GM18511 (cell line): Measurements from ENCODE around the gene RANBP17.
A peak's percentile ranks its signal among the peaks of the same experiment; 100 is the strongest.
"Not testable (repeated sequence)": the region's sequence is repeated elsewhere in the genome, so short reads cannot be mapped to it uniquely, and the experiment has no call there.

Experiments used
- ATAC-seq: cut with Tn5 transposase; IDR thresholded peaks from one replicate; pipeline ENCODE4 v1.9.1; 2021; ENCODE audit warnings: mild to moderate bottlenecking, moderate library complexity; ENCODE audit not compliant: unreplicated experiment

RANBP17 gene

DNA sequence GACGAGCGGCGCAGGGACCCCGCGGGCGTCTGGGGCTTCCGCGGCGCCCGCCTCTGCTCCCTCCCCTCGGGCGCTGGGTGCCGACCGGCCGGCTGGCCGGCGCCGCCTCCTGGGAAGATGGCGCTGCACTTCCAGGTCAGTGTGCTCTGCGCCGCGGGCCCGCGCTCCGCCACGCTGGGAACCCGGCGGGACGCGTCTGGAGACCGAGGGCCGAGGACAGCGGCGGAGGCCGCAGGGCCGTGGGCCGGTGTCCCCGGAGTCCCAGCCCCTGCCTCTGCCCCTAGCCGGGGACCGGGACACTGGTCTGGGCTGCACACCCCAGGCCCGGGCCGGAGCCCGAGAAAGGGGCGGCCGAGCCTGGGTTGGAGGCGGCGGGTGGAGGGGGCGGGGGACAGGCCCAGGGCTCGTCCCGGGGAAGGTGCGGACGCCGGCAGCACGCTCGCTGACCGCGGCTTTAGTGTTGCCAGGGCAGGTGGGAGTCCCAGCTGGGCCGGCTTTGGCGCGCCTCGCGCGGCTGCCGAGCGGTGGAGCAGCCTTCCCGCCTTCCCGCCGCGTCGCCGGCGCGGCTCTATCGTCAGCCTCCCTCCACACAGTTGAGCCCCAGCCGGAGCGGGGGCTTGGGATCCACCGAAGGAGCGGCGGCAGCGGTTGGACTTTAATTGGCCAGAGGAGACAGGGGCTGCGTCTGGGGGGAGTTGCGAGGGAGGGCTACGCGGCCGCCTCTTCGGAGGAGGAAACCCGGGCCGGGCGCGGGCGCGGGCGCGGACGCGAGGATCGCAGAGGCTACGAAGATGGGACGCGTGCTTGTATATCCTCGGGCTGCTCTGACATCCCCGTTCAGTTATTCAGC, at the start of gene RANBP17:
RANBP17 (plus strand) TSS at position 102 of the 850 bp plus-strand sequence.
- no peak for ATAC-seq

DNA sequence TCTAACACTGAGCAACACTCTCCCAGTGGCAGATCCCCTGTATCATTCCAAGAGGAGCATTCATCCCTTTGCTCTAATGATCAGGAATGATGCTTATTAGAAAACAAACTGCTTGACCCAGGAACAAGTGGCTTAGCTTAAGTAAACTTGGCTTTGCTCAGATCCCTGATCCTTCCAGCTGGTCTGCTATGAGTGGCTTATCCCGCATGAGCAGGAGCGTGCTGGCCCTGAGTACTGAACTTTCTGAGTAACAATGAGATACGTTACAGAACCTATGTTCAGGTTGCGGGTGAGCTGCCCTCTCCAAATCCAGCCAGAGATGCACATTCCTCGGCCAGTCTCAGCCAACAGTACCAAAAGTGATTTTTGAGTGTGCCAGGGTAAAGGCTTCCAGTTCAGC, 48.6 kb upstream of the RANBP17 start:
- no peak for ATAC-seq

DNA sequence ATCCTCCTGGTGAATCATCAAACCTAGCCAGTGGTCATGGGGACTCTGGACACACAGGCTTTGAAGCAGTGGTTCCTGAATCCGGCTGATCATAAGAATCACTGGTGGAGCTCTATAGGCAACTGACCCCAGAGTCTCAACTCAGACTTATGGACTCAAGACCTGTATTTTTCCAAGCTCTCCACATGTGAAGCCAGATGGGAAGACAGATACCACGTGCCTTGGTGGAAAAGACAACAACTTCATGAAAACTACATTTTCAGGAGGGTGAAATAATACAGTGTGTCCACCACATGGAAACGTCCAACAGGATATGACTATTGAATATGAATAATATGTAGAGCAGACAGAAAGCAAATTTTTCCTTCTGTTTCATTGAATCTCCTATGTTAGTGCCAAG, 44.6 kb upstream of the RANBP17 start:
- ATAC-seq, result no peak

DNA sequence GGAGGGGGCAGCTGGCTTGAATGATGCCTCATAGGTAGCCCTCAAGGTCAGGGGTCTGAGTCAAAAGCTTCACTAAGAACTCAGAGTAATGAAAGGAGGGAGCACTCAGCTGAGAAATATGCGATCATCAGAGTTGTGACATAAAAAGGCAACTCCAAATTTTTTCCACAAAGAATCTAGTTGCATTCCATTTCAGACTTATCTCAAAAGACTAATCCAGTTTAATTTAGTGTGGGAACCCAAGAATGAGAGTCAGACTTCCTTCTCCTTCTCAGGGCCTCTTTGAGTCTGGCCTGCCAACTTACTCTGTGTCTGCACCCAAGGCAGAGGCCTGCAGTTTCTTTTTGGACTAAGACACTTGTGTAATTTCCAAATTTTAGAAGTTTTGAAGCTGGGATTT, 43.6 kb upstream of the RANBP17 start:
- no peak for ATAC-seq

DNA sequence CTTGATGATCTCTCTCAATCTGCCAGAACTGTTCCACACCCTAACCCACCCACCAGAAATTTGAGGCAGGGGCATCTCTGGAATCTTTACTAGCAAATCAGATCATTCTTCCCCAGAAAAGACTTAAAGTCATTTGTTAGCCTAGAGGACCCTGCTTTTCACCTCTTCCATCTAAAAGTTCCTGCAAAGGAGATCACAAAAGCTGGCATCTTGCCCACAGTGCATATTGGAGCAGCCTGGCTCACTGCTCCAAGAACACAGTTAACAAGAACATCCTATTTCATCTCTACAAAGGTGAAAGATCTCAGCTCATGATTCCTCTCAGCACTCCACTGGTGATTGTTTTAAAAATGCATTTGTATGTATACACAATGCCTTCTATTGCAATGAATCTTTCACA, 42.0 kb upstream of the RANBP17 start:
- no peak for ATAC-seq

DNA sequence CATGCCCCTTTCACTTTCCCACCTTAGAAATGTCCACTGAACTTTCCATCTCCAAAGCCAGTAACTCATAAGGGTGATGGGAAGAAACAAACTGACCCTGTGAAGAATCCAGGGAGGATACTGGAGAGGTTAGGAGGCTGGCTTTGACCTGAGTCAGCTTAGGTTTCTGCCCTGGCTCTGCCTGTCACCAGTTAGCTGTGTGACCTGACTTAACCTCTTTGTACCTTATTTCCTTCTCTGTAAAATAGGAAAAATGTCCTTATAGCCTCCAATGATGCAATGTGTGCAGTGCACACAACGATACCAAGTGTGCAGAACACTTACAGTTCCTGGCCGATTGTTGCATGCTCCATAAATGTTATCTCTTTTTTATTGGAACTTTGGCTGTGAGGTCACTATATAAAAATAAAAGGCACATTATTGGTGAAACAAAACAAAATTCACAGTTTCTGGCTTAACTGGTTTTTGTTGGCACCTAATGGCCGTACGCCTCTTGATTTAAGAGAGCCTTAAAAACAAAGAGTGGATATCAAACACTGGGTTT, 40.5 kb upstream of the RANBP17 start:
- no peak for ATAC-seq

DNA sequence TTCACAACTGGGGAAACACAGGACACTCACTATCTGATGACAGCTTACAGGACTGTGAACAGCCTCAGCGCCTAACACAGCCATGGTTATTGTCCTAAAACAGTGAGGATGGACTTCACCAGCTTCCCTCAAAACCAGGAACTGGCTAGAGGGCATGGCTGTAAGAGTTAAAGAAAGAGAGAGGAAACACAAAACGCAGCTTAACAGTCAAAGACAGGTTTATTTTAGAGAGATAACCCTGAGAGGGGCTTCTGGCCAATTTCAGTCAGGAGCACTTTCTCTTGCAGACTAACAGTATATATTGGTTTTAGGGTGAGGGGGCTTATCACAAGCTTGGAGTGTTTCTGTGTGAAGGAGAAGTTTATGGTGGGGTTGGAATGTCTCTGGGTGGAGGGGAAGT, 35.7 kb upstream of the RANBP17 start:
- no peak for ATAC-seq

DNA sequence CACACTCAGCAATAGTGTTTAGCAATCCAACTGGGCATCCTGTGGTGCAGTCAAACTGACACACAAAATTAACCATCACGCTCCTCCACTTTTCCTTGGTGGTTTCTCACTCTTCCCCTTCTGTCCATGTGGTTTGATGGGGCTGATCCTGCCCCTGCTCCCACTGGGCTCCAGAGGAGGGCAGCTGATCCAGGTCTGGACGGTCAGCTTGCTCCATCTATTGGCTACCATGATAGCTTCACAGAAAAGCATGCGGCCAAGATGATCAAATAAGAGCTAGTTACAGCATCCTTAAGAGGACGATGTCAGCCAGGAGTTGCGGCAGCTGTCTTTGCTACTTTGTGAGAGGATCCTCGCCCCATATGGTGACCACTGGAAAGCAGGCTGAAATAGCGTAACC, 29.6 kb upstream of the RANBP17 start:
- no peak for ATAC-seq

DNA sequence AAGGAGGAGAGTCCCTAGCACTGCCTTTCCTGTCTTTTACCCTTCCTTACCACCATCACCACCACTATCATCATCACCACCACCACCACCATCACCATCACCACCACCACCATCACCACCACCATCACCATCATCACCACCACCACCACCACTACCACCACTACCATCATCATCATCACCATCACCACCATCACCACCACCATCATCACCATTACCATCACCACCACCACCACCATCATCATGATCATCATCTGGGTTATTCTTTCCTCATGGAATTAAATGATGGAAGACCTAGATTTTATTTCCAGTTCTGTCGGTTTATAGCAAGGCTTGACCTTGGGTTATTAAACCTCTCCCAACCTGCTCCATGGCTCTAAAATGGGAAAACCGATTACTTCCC, 27.8 kb upstream of the RANBP17 start:
- ATAC-seq, result not testable (repeated sequence)

DNA sequence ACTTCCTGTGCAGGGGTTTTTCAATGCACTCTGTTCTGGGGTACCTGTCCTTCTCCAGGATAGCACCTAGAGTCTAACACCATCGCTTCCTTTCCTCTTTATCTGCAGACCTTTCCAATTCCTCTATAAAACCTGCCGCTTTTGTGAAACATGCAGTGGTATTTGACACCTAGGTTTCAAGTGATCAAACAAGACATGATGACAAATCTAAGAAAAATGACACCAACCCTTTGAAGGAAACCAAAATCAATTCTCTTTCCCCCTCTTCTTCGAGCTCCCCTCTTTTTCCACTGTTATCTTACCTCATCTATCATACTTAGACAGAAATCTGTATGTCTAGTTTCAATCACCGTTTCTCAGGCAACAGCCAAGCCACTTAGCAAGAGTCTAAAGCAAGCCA, 25.6 kb upstream of the RANBP17 start:
- no peak for ATAC-seq

DNA sequence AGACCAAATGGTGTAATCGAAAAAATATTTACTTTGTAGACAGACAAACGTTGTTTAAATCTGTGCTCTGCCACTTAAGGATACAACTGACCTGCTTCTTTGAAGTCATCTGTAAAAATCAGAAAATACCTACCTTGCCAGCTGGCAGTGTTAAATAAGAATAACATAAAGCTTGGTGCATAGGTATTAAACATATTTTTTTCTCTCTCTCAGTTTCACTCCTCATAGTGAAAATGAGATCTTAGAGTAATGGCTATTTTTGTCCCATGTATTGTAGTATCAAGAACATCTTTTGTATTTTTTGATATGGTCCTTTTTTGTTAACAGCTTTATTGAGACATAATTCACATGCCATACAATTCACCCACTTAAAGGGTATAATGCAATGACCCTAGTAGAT, 17.9 kb upstream of the RANBP17 start:
- peak; percentile 88 for ATAC-seq

DNA sequence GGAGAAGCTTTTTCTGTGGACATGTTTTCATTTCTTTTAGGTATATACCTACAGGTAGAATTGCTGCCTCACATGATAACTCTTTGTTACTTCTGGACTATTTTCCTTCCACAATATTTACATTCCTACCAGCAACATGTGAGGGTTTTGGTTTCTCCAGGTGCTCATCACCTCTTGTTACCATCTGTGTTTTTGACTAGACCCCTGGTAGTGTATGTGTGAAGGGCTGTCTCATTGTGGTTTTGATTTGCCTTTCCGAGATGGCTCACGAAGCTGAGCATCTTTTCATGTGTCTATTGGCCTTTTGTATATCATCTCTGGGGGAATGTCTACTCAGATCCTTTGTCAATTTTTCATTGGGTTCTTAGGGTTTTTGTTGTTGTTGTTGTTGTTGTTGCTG, 17.2 kb upstream of the RANBP17 start:
- ATAC-seq, result no peak

DNA sequence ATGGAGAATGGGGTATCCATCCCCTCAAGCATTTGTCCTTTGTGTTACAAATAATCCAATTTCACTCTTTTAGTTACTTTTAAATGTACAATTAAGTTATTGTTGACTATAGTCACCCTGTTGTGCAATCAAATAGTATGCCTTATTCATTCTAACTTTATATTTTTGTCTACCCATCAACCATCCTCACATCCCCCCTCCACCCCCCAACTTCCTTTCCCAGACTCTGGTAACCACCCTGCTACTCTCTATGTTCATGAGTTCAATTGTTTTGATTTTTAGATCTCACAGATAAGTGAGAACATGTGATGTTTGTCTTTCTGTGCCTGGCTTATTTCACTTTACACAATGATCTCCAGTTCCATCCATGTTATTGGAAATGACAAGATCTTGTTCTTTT, 15.4 kb upstream of the RANBP17 start:
- ATAC-seq, result no peak

DNA sequence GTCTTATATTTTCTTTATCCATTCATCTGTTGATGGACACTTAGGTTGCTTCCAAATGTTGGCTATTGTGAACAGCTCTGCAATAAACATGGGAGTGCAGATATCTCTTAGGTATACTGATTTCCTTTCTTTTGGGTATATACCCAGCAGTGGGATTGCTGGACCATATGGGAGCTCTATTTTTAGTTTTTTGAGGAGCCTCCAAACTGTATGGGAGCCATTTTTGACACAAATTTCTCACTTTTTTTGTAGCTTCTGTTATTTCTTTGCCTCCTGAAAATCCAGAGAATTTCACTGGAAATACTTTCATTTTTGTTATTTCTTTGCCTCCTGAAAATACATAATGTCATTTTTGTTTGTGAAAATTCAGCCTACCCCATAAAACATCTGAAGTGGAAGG, 15.0 kb upstream of the RANBP17 start:
- no peak for ATAC-seq

DNA sequence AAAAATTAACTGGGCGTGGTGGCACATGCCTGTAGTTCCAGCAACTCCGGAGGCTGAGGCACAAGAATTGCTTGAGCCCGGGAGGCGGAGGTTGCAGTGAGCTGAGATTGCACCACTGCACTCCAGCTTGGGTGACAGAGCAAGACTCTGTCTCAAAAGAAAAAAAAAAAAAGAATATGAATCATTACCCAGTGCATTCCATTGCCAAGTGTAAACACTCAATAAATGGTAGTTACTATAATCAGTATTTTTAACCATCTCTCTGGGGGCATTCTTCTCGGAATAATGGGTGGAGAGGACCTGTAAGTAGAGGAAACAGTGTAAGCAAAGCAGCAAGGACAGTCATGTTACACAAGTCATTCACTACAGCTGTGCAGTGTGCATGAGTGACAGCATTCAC, 13.8 kb upstream of the RANBP17 start:
- ATAC-seq, result no peak

DNA sequence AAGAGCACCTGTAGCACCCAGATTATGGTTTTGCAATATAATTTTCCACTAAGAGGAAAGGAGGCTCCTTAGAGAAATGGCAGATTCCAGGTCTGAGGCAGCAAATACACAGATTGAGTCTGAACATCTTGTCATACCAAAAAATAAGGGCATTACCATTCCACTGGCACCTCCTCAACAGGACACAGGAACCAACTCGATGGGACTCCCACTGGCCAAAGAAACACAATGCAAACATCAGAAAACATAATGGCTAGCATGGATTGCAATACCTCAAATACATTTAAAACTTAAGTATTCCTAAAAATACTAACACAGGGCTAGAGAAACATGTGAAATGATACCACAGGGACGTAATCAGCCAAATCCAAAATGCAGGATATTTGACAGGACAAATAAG, 12.4 kb upstream of the RANBP17 start:
- no peak for ATAC-seq

DNA sequence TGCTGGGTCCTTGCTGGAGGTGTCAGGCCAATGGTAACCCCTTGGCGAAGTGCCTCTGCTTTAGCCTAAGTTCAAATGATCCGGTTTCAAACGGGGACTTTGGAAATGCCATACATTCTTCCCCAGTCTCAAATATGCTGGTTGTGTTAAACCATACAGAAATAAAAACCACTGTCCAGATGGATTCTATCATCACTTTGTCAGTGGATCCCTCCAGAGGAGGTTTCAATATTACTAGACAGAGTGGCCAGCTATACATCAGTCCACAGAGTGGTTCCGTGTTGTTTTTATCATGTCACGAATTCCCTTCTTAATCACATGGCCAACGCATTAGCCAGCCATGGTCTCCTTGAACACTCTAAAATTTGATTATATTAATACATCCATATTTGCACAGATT, 7.3 kb upstream of the RANBP17 start:
- no peak for ATAC-seq

DNA sequence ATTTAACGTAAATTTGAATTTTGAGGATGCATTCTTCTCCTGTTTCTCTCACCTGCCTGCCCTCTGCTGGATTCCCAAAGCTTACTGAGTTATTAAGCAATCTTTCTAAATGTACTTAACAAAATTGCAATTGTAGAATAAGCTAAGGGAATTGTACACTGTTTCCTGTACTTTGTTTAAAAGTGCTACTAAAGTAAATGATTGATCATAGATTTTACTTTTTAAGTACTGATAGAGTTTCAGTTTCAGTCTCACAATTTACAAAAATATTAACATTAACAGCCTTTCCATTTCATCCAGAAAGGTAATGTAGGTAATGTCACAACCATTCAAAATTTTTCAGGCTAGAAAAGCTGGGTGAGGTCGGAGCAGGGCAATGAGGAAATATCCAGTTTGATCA, 4.8 kb upstream of the RANBP17 start:
- ATAC-seq, result peak; percentile 55

DNA sequence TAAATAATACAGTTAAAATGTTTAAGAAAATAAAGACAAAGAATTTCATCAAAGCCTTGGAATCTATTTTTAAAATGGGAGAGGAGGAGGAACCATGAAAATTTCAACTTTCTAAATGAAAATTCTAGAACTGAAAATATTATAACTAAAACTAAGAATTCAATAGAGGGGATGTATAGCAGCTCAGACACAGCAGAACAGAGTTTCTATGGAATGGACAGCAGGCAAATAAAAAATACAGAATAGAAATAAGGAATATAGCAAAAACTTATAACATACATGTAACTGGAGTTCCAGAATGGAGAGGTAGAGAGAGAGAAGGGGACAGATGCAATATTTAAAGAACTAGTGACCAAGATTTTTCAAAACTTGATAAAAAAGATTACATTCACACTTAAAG, 1.4 kb upstream of the RANBP17 start:
- no peak for ATAC-seq

DNA sequence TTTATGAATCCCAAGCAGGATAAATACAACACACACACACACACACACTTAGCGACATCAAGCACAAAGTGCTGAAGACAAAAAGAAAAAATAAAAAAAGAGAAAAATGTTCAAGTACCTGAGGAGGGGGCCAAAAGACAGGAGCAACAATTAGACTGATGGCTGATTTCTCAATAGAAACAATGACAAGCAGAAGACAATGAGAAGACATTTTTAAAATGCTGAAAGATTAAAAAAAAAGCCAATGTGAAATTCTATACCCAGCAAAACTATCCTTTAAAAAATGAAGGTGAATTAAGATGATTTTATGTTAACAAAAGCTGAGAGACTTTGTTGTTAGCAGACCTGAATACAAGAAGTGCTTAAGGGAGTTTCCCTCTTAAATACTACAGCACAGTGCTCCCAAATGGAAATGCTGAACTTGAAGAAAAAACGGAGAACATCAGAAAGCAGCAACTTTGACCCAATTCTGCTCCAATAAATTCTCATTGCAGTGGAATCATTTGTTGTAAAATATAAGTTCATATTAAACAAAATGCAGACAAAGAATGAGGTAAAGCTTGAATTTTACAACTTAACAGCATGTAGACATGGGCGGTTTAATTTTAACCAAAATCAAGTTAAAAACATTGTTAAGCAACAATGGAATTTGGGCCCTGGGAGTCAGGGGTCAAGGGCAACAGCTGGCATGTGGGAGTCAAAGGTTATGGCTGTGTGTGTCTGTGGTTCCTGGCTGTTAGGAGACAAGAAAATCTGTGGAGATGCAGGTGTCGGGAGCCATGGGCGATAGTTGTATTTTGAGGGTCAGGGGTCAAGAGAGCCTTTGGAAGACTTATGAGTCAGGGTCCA, 776 bp upstream of the RANBP17 start:
- no peak for ATAC-seq

DNA sequence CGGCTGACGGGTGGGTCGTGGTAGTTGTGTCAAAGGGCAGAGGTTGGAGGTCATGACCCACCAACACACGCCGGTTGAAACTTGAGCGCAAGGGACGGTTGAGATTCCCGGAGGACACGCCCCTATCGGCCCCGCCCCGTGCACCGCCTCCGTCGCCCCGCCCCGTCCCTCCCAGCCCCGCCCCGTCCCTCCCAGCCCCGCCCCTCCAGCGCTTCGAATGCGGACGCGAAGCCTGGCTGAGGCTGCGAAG, 226 bp upstream of the RANBP17 start:
- ATAC-seq, result no peak

DNA sequence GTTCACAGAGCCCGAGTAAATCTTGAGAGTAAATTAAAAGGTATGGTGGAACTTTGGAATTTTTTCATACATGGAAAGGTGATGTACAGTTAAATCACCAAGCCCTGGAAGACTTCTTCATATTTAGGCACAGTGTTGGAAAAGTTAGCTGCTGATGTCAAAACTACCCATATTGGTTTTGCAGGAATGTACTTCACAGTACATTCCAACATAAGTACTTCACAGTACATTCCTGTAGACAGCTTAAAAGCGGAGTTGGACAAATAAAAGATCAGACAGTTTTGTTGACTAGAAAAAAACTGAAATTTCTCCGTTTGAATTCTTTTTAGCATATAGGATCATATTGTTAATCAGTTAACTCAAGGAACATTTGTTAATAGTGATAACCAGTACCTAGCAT, 1.8 kb downstream of the RANBP17 start:
- no peak for ATAC-seq
